H1 (cell line): ENCODE measurements around the gene GALNT17. TPM values are rescaled to one million over a fixed set of nuclear protein-coding genes. Genes with fewer than 3 reads are reported as not detected.

Source experiments
- CTCF ChIA-PET: fragments of 300-600 bp; sonication (Branson Sonifier 250); formaldehyde crosslinking; loops from one replicate; lab custom pipeline; 2021; ENCODE audit not compliant: partially characterized antibody; lab: Charles Lee
- POLR2A ChIA-PET: fragments of 300-600 bp; sonication (Branson Sonifier 250); formaldehyde crosslinking; loops from one replicate; lab custom pipeline; 2021; ENCODE audit warnings: inconsistent platforms; ENCODE audit not compliant: partially characterized antibody; lab: Charles Lee
- DNase-seq, 2 experiments: peaks; one replicate each; pipeline versions ENCODE4 v3.0.0 to v3.0.0-alpha.2; 2010 to 2022; ENCODE audit warnings: low spot score in 2 of 2, low read depth in 1 of 2, mixed read lengths in 1 of 2
- FAIRE-seq: peaks from 2 replicates; lab custom pipeline; 2011; peaks lifted over from hg19 to GRCh38; lab: Jason Lieb, UNC
- H2AFZ ChIP-seq: 2 replicates; pipeline ENCODE4 v1.8.1; 2012; ENCODE audit warnings: low read length, inconsistent platforms
- H2AK5ac ChIP-seq: 2 replicates; pipeline ENCODE4 v1.6.1; 2013; ENCODE audit warnings: low read depth, low read length
- H2BK120ac ChIP-seq: replicated peaks from 2 replicates; pipeline ENCODE3; 2013; ENCODE audit warnings: low read depth, low read length, inconsistent platforms
- H2BK12ac ChIP-seq: 2 replicates; pipeline ENCODE4 v1.6.1; 2013; ENCODE audit warnings: low read depth, low read length
- H2BK15ac ChIP-seq: 2 replicates; pipeline ENCODE4 v1.6.1; 2013; ENCODE audit warnings: low read length
- H2BK20ac ChIP-seq: 2 replicates; pipeline ENCODE4 v1.6.1; 2013; ENCODE audit warnings: low read length
- H2BK5ac ChIP-seq: 2 replicates; pipeline ENCODE4 v1.6.1; 2013; ENCODE audit warnings: low read depth, low read length
- H3K14ac ChIP-seq: 2 replicates; pipeline ENCODE4 v1.6.1; 2013; ENCODE audit warnings: inconsistent platforms; ENCODE audit not compliant: insufficient read length
- H3K18ac ChIP-seq: 2 replicates; pipeline ENCODE4 v1.6.1; 2013; ENCODE audit warnings: low read length; ENCODE audit errors: extremely low read depth
- H3K23ac ChIP-seq: 2 replicates; pipeline ENCODE4 v1.6.1; 2013; ENCODE audit warnings: inconsistent platforms; ENCODE audit not compliant: insufficient read length
- H3K23me2 ChIP-seq: 2 replicates; pipeline ENCODE4 v1.6.1; 2013; ENCODE audit warnings: low read depth, low read length
- H3K27ac ChIP-seq: 2 replicates; pipeline ENCODE4 v1.6.1; 2011; ENCODE audit warnings: low read depth, low read length, inconsistent platforms
- H3K27me3 ChIP-seq, 4 experiments: replicated peaks in 1 of 4; 1 replicate in 1 of 4; 2 replicates in 3 of 4; pipeline versions ENCODE4 v1.6.1 to v1.8.1; 2011 to 2013; ENCODE audit warnings: low read length in 3 of 4, mild to moderate bottlenecking in 3 of 4, inconsistent platforms in 2 of 4, mixed read lengths in 2 of 4, moderate library complexity in 1 of 4; ENCODE audit not compliant: control insufficient read depth in 3 of 4, insufficient read depth in 3 of 4; ENCODE audit errors: extremely low read depth in 1 of 4
- H3K36me3 ChIP-seq, 4 experiments: 2 replicates each; pipeline versions ENCODE4 v1.6.1 to v1.8.1; 2011 to 2013; ENCODE audit warnings: mild to moderate bottlenecking in 4 of 4, low read length in 3 of 4, moderate library complexity in 2 of 4, control low read depth in 1 of 4, inconsistent platforms in 1 of 4; ENCODE audit not compliant: insufficient read depth in 4 of 4, control insufficient read depth in 2 of 4
- H3K4ac ChIP-seq: replicated peaks from 2 replicates; pipeline ENCODE3; 2013; ENCODE audit warnings: low read length, low read depth, mixed read lengths, inconsistent platforms; ENCODE audit not compliant: insufficient read length
- H3K4me1 ChIP-seq, 4 experiments: replicated peaks in 1 of 4; 1 replicate in 1 of 4; 2 replicates in 3 of 4; pipeline versions ENCODE4 v1.6.1 to v1.8.1; 2011 to 2013; ENCODE audit warnings: low read length in 3 of 4, inconsistent platforms in 2 of 4, mixed read lengths in 1 of 4; ENCODE audit not compliant: insufficient read depth in 4 of 4, control insufficient read depth in 3 of 4
- H3K4me2 ChIP-seq, 2 experiments: 2 replicates each; pipeline versions ENCODE4 v1.6.1 to v1.8.1; 2011 to 2013; ENCODE audit warnings: low read depth in 2 of 2, low read length in 2 of 2, control low read depth in 1 of 2, inconsistent platforms in 1 of 2, mild to moderate bottlenecking in 1 of 2; ENCODE audit not compliant: insufficient read depth in 1 of 2
- H3K4me3 ChIP-seq, 4 experiments: fragments of 200-600, 300-600 bp in 1 of 4; sonication (generic), shearing (Covaris generic), sonication (Bioruptor Twin) in 1 of 4; 2 replicates each; pipeline versions ENCODE4 v1.5.1 to v1.8.1; 2011 to 2016; ENCODE audit warnings: low read length in 4 of 4, low read depth in 3 of 4, control low read depth in 2 of 4, inconsistent platforms in 2 of 4, mild to moderate bottlenecking in 2 of 4, mixed read lengths in 1 of 4, moderate library complexity in 1 of 4; ENCODE audit not compliant: insufficient read depth in 2 of 4; ENCODE audit errors: extremely low read depth in 1 of 4
- H3K56ac ChIP-seq: replicated peaks from 2 replicates; pipeline ENCODE3; 2013; ENCODE audit warnings: low read depth, mild to moderate bottlenecking, mixed read lengths, low read length, inconsistent platforms; ENCODE audit not compliant: insufficient read length
- H3K79me1 ChIP-seq: 2 replicates; pipeline ENCODE4 v1.6.1; 2013; ENCODE audit warnings: low read depth, low read length, control low read depth
- H3K79me2 ChIP-seq, 2 experiments: 2 replicates each; pipeline versions ENCODE4 v1.6.1 to v1.8.1; 2012 to 2013; ENCODE audit warnings: low read length in 2 of 2, mild to moderate bottlenecking in 2 of 2, inconsistent platforms in 1 of 2; ENCODE audit not compliant: insufficient read depth in 2 of 2, control insufficient read depth in 1 of 2
- H3K9ac ChIP-seq, 4 experiments: replicated peaks in 1 of 4; 1 replicate in 1 of 4; 2 replicates in 3 of 4; pipeline versions ENCODE4 v1.6.1 to v1.8.1; 2011 to 2013; ENCODE audit warnings: low read depth in 3 of 4, low read length in 3 of 4, control low read depth in 2 of 4, mild to moderate bottlenecking in 2 of 4, moderate library complexity in 2 of 4, inconsistent platforms in 1 of 4; ENCODE audit errors: extremely low read depth in 1 of 4
- H3K9me3 ChIP-seq, 2 experiments: 2 replicates each; pipeline versions ENCODE4 v1.6.1 to v1.8.1; 2012 to 2013; ENCODE audit warnings: mild to moderate bottlenecking in 2 of 2, moderate library complexity in 2 of 2, control low read depth in 1 of 2, inconsistent platforms in 1 of 2, low read depth in 1 of 2, low read length in 1 of 2, mixed read lengths in 1 of 2; ENCODE audit not compliant: insufficient read depth in 2 of 2
- H4K20me1 ChIP-seq, 2 experiments: replicated peaks in 1 of 2; 2 replicates each; pipeline versions ENCODE3 to v1.8.1; 2011 to 2013; ENCODE audit warnings: inconsistent platforms in 2 of 2, low read length in 2 of 2, mild to moderate bottlenecking in 1 of 2; ENCODE audit not compliant: insufficient read depth in 2 of 2, control insufficient read depth in 1 of 2
- H4K5ac ChIP-seq: 2 replicates; pipeline ENCODE4 v1.6.1; 2013; ENCODE audit warnings: low read length, low read depth, mixed read lengths, inconsistent platforms; ENCODE audit not compliant: insufficient read length
- H4K8ac ChIP-seq: 2 replicates; pipeline ENCODE4 v1.8.0; 2013; ENCODE audit warnings: mild to moderate bottlenecking, moderate library complexity, low read length, inconsistent platforms; ENCODE audit not compliant: insufficient read depth; ENCODE audit errors: extremely low read depth
- H4K91ac ChIP-seq: replicated peaks from 2 replicates; pipeline ENCODE3; 2013; ENCODE audit warnings: low read length, mixed read lengths, inconsistent platforms; ENCODE audit not compliant: insufficient read length
- CREB1 ChIP-seq: IDR thresholded peaks from 2 replicates; pipeline ENCODE4 v1.6.1; 2012; ENCODE audit warnings: inconsistent platforms
- GTF2F1 ChIP-seq: IDR thresholded peaks from 2 replicates; pipeline ENCODE4 v1.6.1; 2012; ENCODE audit warnings: low read depth, low read length, improper control_type of control experiment, borderline replicate concordance
- KDM1A ChIP-seq: fragments of 200-600, 300-600 bp; sonication (generic); IDR thresholded peaks from 2 replicates; pipeline ENCODE4 v1.7.1; 2016; ENCODE audit warnings: mild to moderate bottlenecking, low read length, borderline replicate concordance
- POLR2AphosphoS5 ChIP-seq: IDR thresholded peaks from 2 replicates; pipeline ENCODE4 v1.6.1; 2011; ENCODE audit warnings: low read depth, low read length
- POU5F1 ChIP-seq: IDR thresholded peaks from 2 replicates; pipeline ENCODE4 v1.6.1; 2011; ENCODE audit warnings: low read depth, mild to moderate bottlenecking, low read length, moderate library complexity
- RAD21 ChIP-seq, 2 experiments: IDR thresholded peaks in 1 of 2; conservative IDR thresholded peaks in 1 of 2; 2 replicates each; pipeline ENCODE4 v1.6.1; 2011; ENCODE audit warnings: low read depth in 2 of 2, low read length in 2 of 2, improper control_type of control experiment in 1 of 2, inconsistent platforms in 1 of 2, mild to moderate bottlenecking in 1 of 2, moderate library complexity in 1 of 2
- SAP30 ChIP-seq: fragments of 300-600 bp; sonication (generic); IDR thresholded peaks from 2 replicates; pipeline ENCODE4 v1.7.1; 2012; ENCODE audit warnings: low read length, moderate library complexity, mild to moderate bottlenecking, inconsistent platforms; ENCODE audit not compliant: insufficient read depth, insufficient replicate concordance
- WGBS, 2 experiments: shearing (Covaris generic) in 1 of 2; methylation state at CpG; one replicate each; pipeline versions ENCODE4 v1.1.6 to v1.1.7; 2013 to 2015; ENCODE audit warnings: low lambda C conversion rate in 2 of 2, mixed read lengths in 2 of 2, inconsistent platforms in 1 of 2, low coverage in 1 of 2, missing lambda C conversion rate in 1 of 2; ENCODE audit not compliant: insufficient replicate concordance in 2 of 2, insufficient coverage in 1 of 2, insufficient read length in 1 of 2; ENCODE audit errors: extremely low coverage in 1 of 2, missing lambda C conversion rate in 1 of 2; 5-methylcytosine and 5-hydroxymethylcytosine counted together
- polyA plus RNA-seq, 7 experiments: library from polyadenylated mRNA; depleted of rRNA in 3 of 7; stranded (reverse) in 5 of 7; unstranded in 2 of 7; fragments of >200 nt in 5 of 7; fragments of 200-250 nt in 2 of 7; gene quantifications; 1 replicate in 5 of 7; 2 replicates in 1 of 7; 4 replicates in 1 of 7; pipeline versions ENCODE4 v1.2.1 to v1.2.3, GENCODE V29; 2011 to 2013; ENCODE audit warnings: missing spikeins in 2 of 7, mixed read lengths in 2 of 7
- total RNA-seq: library from RNA; stranded (reverse); fragmentation: NEBNext Ultra II Directional; extraction: Animal tissue kit (Norgen Biotek cat#: 25700); gene quantifications from 2 replicates; pipeline ENCODE4 v1.2.1, GENCODE V29; 2021

The GALNT17 gene
- total and polyA plus RNA-seq, 2 of the 8 experiments (the other 6 are each of a cell fraction or from before 2014, with no cell fraction given): 37.7 to 47.0 TPM

GRCh38 chr7:71238581-71239295, 106.8 kb downstream of the GALNT17 start:
- Histone ChIP-seq H3K9ac (no peak overlapping the region), H3K9me3 (no peaks in the 10 kb centered on the region), H3K27me3 (no peaks in the 10 kb centered on the region), H3K14ac (no peak overlapping the region), H4K8ac (no peak overlapping the region), H3K27ac (no peak overlapping the region), H3K4ac (no peak overlapping the region), H3K4me2 (no peak overlapping the region), H3K56ac (no peak overlapping the region), H4K20me1 (peaks cover 2 to 3% of the 10 kb centered on the region in 2 experiments), H2BK15ac (no peak overlapping the region), H3K36me3 (no peaks in the 10 kb centered on the region), H3K23ac (no peak overlapping the region), H2AK5ac (no peak overlapping the region; the same call in 1 of the 2 replicates), H3K4me1 (peaks cover 10 to 22% (median 14%) of the 10 kb centered on the region in 4 experiments), H4K91ac (peak overlapping the region; percentile 79), H2BK120ac (no peak overlapping the region), H2BK12ac (0 out of 2 replicates have a peak overlapping the region, but pooled peaks have one; percentile 41), H2BK5ac (0 out of 2 replicates have a peak overlapping the region, but pooled peaks have one; percentile 5), H3K4me3 (no peak overlapping the region), H3K18ac (no peak overlapping the region), H3K79me1 (peaks cover 9% of the 10 kb centered on the region; the same call in 1 of the 2 replicates), H2AFZ (no peak overlapping the region), H2BK20ac (no peak overlapping the region), H3K79me2 (peaks cover 4 to 87% of the 10 kb centered on the region in 2 experiments; a peak in 3 of 4 replicates), H4K5ac (no peak overlapping the region), H3K23me2 (no peaks in the 10 kb centered on the region)
- WGBS, 2 experiments: 87% methylated on average over 7 of the region's 7 CpGs; no CpG with 5 or more reads in 1 of the 2 experiments
- FAIRE-seq (no peak), DNase-seq (no peak)
- TF ChIP-seq GTF2F1 (no peak), POLR2AphosphoS5 (no peak), POU5F1 (no peak), RAD21 (IDR thresholded peaks at IDR 0.05 in 1 of 2, conservative IDR thresholded peaks at IDR 0.05 in 1 of 2; ENCODE audit: low read depth in 2 of 2, low read length in 2 of 2) (peak in 1 of 2 experiments; percentile 6; a peak in 1 of 4 replicates), CREB1 (no peak), KDM1A (no peak), SAP30 (no peak)
- ChIA-PET POLR2A (interaction anchor here (0.6 to 1.4 kb wide), 4 partner anchors 13 to 143 kb away, joined by 3 to 4 read pairs (median 3); no protein-coding TSS in a partner anchor), CTCF (interaction anchor here (0.8 to 1.6 kb wide), 4 partner anchors 18 to 266 kb away, joined by 3 read pairs; no protein-coding TSS in a partner anchor)
